Measurements from ENCODE around the gene GPHN.

DNA sequence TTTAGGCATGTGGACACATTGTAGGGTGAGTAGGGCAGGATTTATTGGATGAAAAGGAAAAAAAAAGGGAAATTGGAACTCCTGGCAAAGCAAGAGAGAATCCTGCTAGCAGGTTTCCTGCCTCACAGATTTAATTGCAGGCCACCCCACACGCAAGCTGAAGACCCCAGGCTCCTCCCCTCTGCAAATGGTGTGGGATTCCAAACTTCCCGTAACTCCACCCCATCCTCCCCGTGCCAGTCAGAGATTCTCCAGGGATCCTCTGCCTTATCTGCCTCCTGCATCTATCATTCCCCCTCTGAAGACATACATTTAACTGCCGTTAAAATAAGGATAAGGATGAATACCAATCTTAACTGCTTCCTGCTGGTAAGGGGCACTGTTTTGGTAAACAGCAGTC, 431.5 kb downstream of the GPHN start:
- TF ChIP-seq, protein P1, sequence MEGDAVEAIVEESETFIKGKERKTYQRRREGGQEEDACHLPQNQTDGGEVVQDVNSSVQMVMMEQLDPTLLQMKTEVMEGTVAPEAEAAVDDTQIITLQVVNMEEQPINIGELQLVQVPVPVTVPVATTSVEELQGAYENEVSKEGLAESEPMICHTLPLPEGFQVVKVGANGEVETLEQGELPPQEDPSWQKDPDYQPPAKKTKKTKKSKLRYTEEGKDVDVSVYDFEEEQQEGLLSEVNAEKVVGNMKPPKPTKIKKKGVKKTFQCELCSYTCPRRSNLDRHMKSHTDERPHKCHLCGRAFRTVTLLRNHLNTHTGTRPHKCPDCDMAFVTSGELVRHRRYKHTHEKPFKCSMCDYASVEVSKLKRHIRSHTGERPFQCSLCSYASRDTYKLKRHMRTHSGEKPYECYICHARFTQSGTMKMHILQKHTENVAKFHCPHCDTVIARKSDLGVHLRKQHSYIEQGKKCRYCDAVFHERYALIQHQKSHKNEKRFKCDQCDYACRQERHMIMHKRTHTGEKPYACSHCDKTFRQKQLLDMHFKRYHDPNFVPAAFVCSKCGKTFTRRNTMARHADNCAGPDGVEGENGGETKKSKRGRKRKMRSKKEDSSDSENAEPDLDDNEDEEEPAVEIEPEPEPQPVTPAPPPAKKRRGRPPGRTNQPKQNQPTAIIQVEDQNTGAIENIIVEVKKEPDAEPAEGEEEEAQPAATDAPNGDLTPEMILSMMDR (IDR thresholded peaks at IDR 0.05), result no peak
- TF ChIP-seq POLR2A (IDR thresholded peaks at IDR 0.05), result no peak

All from Peyer's patch (tissue), 4 donors.